Spleen (tissue), 7 donors: ENCODE results near the gene SHISA6.

Experiments used
- POLR2AphosphoS5 ChIP-seq, 3 donors: sonication (generic); formaldehyde crosslinking; IDR thresholded peaks; one replicate each; pipeline ENCODE4 v1.5.1; 2017; ENCODE audit warnings: antibody characterized with exemption in 3 of 3
- TF ChIP-seq, protein P1 (sequence below), 11 experiments: fragments of 200-600 bp in 7 of 11; fragments of 450-650 bp in 4 of 11; sonication (generic) in 4 of 11; IDR thresholded peaks in 8 of 11; conservative IDR thresholded peaks in 3 of 11; 1 replicate in 7 of 11; 2 replicates in 4 of 11; pipeline versions ENCODE4 v1.4.0 to v1.8.0; 2016 to 2021; ENCODE audit warnings: antibody characterized with exemption in 11 of 11, inconsistent platforms in 4 of 11, mild to moderate bottlenecking in 1 of 11
- donor health status: DM: no; HTN: no; CAD: no; lungs with moderate emphysema.
- donor health status: DM: no; HTN: no; CAD: no.
- donor health status: DM: no; HTN: no; CAD: no.

DNA sequence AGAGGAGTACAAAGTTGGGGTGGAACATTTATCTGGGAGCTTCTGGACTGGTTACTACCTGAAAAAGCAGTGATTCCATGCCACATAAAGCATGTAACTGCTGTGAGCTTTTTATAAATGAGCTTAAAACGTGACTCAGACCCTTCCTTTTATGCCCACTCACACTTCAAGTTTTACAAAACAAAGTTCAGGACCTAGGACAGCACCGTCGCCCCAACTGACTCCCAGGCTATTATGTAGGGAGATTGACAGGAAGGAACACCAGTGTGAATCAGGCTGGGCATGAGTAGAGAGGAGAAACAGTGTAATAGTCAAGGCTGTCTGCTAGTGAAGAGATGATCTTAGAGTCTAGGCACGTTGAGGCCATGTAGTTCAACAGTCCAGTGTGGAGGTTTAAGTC is 265.6 kb downstream of the SHISA6 start:
- TF ChIP-seq, protein P1, sequence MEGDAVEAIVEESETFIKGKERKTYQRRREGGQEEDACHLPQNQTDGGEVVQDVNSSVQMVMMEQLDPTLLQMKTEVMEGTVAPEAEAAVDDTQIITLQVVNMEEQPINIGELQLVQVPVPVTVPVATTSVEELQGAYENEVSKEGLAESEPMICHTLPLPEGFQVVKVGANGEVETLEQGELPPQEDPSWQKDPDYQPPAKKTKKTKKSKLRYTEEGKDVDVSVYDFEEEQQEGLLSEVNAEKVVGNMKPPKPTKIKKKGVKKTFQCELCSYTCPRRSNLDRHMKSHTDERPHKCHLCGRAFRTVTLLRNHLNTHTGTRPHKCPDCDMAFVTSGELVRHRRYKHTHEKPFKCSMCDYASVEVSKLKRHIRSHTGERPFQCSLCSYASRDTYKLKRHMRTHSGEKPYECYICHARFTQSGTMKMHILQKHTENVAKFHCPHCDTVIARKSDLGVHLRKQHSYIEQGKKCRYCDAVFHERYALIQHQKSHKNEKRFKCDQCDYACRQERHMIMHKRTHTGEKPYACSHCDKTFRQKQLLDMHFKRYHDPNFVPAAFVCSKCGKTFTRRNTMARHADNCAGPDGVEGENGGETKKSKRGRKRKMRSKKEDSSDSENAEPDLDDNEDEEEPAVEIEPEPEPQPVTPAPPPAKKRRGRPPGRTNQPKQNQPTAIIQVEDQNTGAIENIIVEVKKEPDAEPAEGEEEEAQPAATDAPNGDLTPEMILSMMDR (IDR thresholded peaks at IDR 0.05 in 8 of 11, conservative IDR thresholded peaks at IDR 0.05 in 3 of 11), result no peak
- TF ChIP-seq POLR2AphosphoS5 (IDR thresholded peaks at IDR 0.05), result no peak
